Adipocyte (in vitro differentiated cells): Measurements from ENCODE around the gene SCN4A.
A peak's percentile ranks its signal among the peaks of the same experiment; 100 is the strongest.
"Not testable (repeated sequence)": the region's sequence is repeated elsewhere in the genome, so short reads cannot be mapped to it uniquely, and the experiment has no call there.

ENCODE experiments used
- DNase-seq: peaks from one replicate; pipeline ENCODE4 v3.0.0-alpha.2; 2015; ENCODE audit warnings: low read depth
- H3K27me3 ChIP-seq: replicated peaks from 2 replicates; pipeline ENCODE4 v1.7.0; 2013; ENCODE audit warnings: mild to moderate bottlenecking, low read length, moderate library complexity; ENCODE audit not compliant: control insufficient read depth, insufficient read depth
- H3K36me3 ChIP-seq: 2 replicates; pipeline ENCODE4 v1.7.0; 2013; ENCODE audit warnings: low read length, mild to moderate bottlenecking, moderate library complexity; ENCODE audit not compliant: control insufficient read depth, insufficient read depth, severe bottlenecking
- H3K4me1 ChIP-seq: 2 replicates; pipeline ENCODE4 v1.7.0; 2013; ENCODE audit warnings: mild to moderate bottlenecking, low read length, moderate library complexity; ENCODE audit not compliant: control insufficient read depth, insufficient read depth
- H3K4me3 ChIP-seq: 2 replicates; pipeline ENCODE4 v1.7.0; 2013; ENCODE audit warnings: mild to moderate bottlenecking, low read length, moderate library complexity
- H3K9ac ChIP-seq: 2 replicates; pipeline ENCODE4 v1.7.0; 2013; ENCODE audit warnings: mild to moderate bottlenecking, low read length, moderate library complexity
- H3K9me3 ChIP-seq: 2 replicates; pipeline ENCODE4 v1.7.0; 2013; ENCODE audit warnings: mild to moderate bottlenecking, low read length, moderate library complexity; ENCODE audit not compliant: control insufficient read depth

SCN4A gene

GRCh38 chr17:63972796-63973195 is at the start of gene SCN4A:
Gene SCN4A (minus strand): TSS chr17:63972918. CDS start chr17:63972841, 77 bp downstream.
- Histone ChIP-seq H3K9ac (no peak within 1 kb of the TSS), H3K4me1 (peaks cover 11% of the 10 kb centered on the region), H3K27me3 (peaks cover 14% of the 10 kb centered on the region), H3K9me3 (no peaks in the 10 kb centered on the region), H3K4me3 (no peak within 1 kb of the TSS), H3K36me3 (no peaks in the 10 kb centered on the region)
- no peak for DNase-seq

- Histone ChIP-seq H3K27me3 (no peaks in the 10 kb centered on the region), H3K9me3 (no peaks in the 10 kb centered on the region), H3K4me3 (no peak within 1 kb of the TSS), H3K9ac (peak within 1 kb of the TSS; percentile 12), H3K4me1 (peaks cover 3% of the 10 kb centered on the region), H3K36me3 (no peaks in the 10 kb centered on the region)
- DNase-seq, result no peak
These were observed 47.5 kb upstream of the SCN4A start, which contains the start of gene ICAM2 for GRCh38 chr17:64020056-64020766. Gene ICAM2 (minus strand): TSS chr17:64020633. CDS start chr17:64006691, 13,942 bp downstream.

GRCh38 chr17:64019551-64019961 is 46.8 kb upstream of the SCN4A start:
- not testable (repeated sequence) for H3K9me3 ChIP-seq, DNase-seq, H3K4me3 ChIP-seq, H3K4me1 ChIP-seq, H3K36me3 ChIP-seq, H3K27me3 ChIP-seq, H3K9ac ChIP-seq

GRCh38 chr17:64017381-64017980 is 44.8 kb upstream of the SCN4A start:
- Histone ChIP-seq H3K9ac (no peak overlapping the region), H3K27me3 (no peaks in the 10 kb centered on the region), H3K36me3 (no peaks in the 10 kb centered on the region), H3K4me1 (peaks cover 9% of the 10 kb centered on the region), H3K9me3 (no peaks in the 10 kb centered on the region), H3K4me3 (no peak overlapping the region)
- DNase-seq, result no peak

GRCh38 chr17:64016974-64017373 is 44.3 kb upstream of the SCN4A start:
- Histone ChIP-seq H3K27me3 (no peaks in the 10 kb centered on the region), H3K9ac (no peak overlapping the region)
- DNase-seq, result no peak

GRCh38 chr17:64016231-64016784 is 43.6 kb upstream of the SCN4A start:
- H3K4me3 ChIP-seq, result no peak overlapping the region
- no peaks in the 10 kb centered on the region for H3K36me3 ChIP-seq
- DNase-seq, result no peak
- H3K9ac ChIP-seq, result no peak overlapping the region
- no peaks in the 10 kb centered on the region for H3K9me3 ChIP-seq
- no peaks in the 10 kb centered on the region for H3K27me3 ChIP-seq
- H3K4me1 ChIP-seq, result peaks cover 9% of the 10 kb centered on the region

More at GRCh38 chr17:64016974-64017373, 44.3 kb upstream of the SCN4A start:
- peaks cover 9% of the 10 kb centered on the region for H3K4me1 ChIP-seq
- no peak overlapping the region for H3K4me3 ChIP-seq
- H3K9me3 ChIP-seq, result no peaks in the 10 kb centered on the region
- no peaks in the 10 kb centered on the region for H3K36me3 ChIP-seq

GRCh38 chr17:64015447-64015846 is 42.7 kb upstream of the SCN4A start:
- H3K27me3 ChIP-seq, result no peaks in the 10 kb centered on the region
- DNase-seq, result no peak
- no peak overlapping the region for H3K9ac ChIP-seq
- no peaks in the 10 kb centered on the region for H3K36me3 ChIP-seq
- H3K4me1 ChIP-seq, result peaks cover 9% of the 10 kb centered on the region
- no peaks in the 10 kb centered on the region for H3K9me3 ChIP-seq
- H3K4me3 ChIP-seq, result no peak overlapping the region

GRCh38 chr17:64009571-64010402 is 37.1 kb upstream of the SCN4A start:
- no peak for DNase-seq
- H3K4me1 ChIP-seq, result peaks cover 51% of the 10 kb centered on the region
- H3K9ac ChIP-seq, result peak overlapping the region; percentile 63
- no peaks in the 10 kb centered on the region for H3K9me3 ChIP-seq
- no peaks in the 10 kb centered on the region for H3K27me3 ChIP-seq
- no peaks in the 10 kb centered on the region for H3K36me3 ChIP-seq
- H3K4me3 ChIP-seq, result peak overlapping the region; percentile 20

- Histone ChIP-seq H3K4me3 (no peak overlapping the region), H3K4me1 (peaks cover 49% of the 10 kb centered on the region), H3K9me3 (no peaks in the 10 kb centered on the region), H3K27me3 (no peaks in the 10 kb centered on the region), H3K36me3 (no peaks in the 10 kb centered on the region), H3K9ac (peak overlapping the region; percentile 55)
- no peak for DNase-seq
These were observed 36.1 kb upstream of the SCN4A start for GRCh38 chr17:64008830-64009229.

GRCh38 chr17:64008346-64008745 is 35.6 kb upstream of the SCN4A start:
- no peaks in the 10 kb centered on the region for H3K27me3 ChIP-seq
- H3K36me3 ChIP-seq, result no peaks in the 10 kb centered on the region
- H3K4me1 ChIP-seq, result peaks cover 49% of the 10 kb centered on the region
- H3K9me3 ChIP-seq, result no peaks in the 10 kb centered on the region
- no peak overlapping the region for H3K4me3 ChIP-seq
- no peak overlapping the region for H3K9ac ChIP-seq
- DNase-seq, result no peak

- Histone ChIP-seq H3K36me3 (no peaks in the 10 kb centered on the region), H3K4me3 (peak overlapping the region; percentile 11)
These were observed 35.1 kb upstream of the SCN4A start for GRCh38 chr17:64007838-64008282.

More at GRCh38 chr17:64007838-64008282, 35.1 kb upstream of the SCN4A start:
- Histone ChIP-seq H3K9me3 (no peaks in the 10 kb centered on the region), H3K27me3 (no peaks in the 10 kb centered on the region), H3K9ac (no peak overlapping the region), H3K4me1 (peaks cover 49% of the 10 kb centered on the region)
- DNase-seq, result no peak
